OCI-LY1 (cell line): ENCODE data around the gene SLC6A19.

Experiments used
- EZH2 ChIP-seq: fragments of 200-600 bp; sonication (generic), shearing (Covaris generic); IDR thresholded peaks from 2 replicates; pipeline ENCODE4 v1.8.0; 2017; ENCODE audit warnings: borderline replicate concordance, mixed run types, mild to moderate bottlenecking, antibody characterized with exemption, low read length, moderate library complexity, mixed read lengths
- TF ChIP-seq, protein P1 (sequence below): fragments of 200-600 bp; sonication (generic), shearing (Covaris generic); IDR thresholded peaks from 2 replicates; pipeline ENCODE4 v1.5.1; 2017; ENCODE audit warnings: mild to moderate bottlenecking, antibody characterized with exemption, low read length, moderate library complexity, mixed read lengths

DNA sequence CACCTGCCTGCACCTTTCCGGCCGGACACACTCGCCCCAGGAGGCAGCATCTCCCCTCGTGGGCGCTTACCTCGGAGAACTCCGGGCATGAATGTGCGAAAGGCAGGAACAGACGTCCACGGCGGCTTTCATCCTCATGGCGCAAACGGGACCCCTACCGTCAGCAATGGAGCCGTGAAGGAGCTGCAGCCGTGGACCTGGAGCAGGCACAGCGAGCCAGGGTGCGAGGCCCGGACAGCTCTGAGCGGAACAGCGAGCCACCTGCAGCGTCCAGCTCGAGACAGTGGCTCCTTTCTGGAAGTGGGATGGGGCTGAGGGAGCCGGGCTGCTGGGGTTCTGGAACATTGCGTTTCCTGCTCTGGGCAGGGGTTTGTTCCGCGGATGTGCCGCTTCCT, 7.8 kb upstream of the SLC6A19 start:
- TF ChIP-seq, protein P1, sequence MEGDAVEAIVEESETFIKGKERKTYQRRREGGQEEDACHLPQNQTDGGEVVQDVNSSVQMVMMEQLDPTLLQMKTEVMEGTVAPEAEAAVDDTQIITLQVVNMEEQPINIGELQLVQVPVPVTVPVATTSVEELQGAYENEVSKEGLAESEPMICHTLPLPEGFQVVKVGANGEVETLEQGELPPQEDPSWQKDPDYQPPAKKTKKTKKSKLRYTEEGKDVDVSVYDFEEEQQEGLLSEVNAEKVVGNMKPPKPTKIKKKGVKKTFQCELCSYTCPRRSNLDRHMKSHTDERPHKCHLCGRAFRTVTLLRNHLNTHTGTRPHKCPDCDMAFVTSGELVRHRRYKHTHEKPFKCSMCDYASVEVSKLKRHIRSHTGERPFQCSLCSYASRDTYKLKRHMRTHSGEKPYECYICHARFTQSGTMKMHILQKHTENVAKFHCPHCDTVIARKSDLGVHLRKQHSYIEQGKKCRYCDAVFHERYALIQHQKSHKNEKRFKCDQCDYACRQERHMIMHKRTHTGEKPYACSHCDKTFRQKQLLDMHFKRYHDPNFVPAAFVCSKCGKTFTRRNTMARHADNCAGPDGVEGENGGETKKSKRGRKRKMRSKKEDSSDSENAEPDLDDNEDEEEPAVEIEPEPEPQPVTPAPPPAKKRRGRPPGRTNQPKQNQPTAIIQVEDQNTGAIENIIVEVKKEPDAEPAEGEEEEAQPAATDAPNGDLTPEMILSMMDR = no peak
- no peak for TF ChIP-seq EZH2
